ENCODE data around the gene BARX2. TPM values are rescaled to one million over a fixed set of nuclear protein-coding genes. Genes with fewer than 3 reads are reported as not detected.

BARX2 gene
- polyA plus RNA-seq, 12 donors = 0.48 to 7.9 (median 1.3) TPM; not detected in 2

- DNase-seq = no peak
Measured at GRCh38 chr11:129372609-129373488, 2.8 kb upstream of the BARX2 start.

DNA sequence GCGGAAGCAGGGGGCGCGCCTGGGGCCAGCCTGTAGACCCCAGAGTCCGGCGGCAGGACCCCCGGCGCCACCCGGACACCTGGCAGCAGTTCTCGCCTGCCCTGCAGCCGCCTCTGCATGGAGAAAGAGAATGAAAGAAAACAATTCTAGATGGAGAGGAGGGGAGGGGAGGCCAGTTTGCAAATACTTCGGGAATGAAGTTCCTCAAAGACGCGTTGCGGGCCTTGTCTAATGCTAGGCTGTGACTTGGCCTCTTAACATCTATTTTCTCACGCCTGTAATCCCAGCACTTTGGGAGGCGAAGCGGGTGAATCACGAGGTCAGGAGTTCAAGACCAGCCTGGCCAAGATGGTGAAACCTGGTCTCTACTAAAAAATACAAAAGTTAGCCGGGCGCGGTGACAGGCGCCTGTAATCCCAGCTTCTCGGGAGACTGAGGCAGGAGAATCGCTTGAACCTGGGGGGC lies 2.1 kb upstream of the BARX2 start:
- no peak for DNase-seq

GRCh38 chr11:129374081-129374992 lies 1.3 kb upstream of the BARX2 start:
- DNase-seq = no peak

GRCh38 chr11:129374993-129375750 lies 476 bp upstream of the BARX2 start:
- DNase-seq = no peak

- DNase-seq = no peak
Measured at GRCh38 chr11:129376658-129377341, 1.2 kb downstream of the BARX2 start.

- no peak for DNase-seq
Measured at GRCh38 chr11:129377739-129378138, 2.1 kb downstream of the BARX2 start.

- no peak for DNase-seq
Measured at GRCh38 chr11:129380413-129380812, 4.8 kb downstream of the BARX2 start.

DNA sequence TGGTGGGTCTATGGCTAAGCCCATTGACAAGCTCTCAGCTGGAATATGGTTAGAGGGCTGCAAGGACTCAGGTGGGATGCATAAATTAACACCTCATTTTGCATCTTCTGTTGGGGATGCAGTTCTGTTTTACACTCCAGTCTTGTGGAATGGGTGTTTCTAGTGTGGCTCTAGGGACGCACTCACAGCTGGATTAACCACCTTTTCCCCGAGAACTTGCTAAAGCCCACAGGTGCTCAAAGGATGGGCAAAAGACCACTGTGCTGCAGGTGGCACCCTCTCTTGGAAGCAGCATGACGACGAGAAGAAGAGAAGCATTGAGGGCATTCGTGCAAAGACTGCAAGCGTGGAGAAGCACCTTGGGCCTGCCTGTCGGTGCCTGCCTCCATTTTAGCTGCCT lies 6.9 kb downstream of the BARX2 start:
- no peak for DNase-seq

DNA sequence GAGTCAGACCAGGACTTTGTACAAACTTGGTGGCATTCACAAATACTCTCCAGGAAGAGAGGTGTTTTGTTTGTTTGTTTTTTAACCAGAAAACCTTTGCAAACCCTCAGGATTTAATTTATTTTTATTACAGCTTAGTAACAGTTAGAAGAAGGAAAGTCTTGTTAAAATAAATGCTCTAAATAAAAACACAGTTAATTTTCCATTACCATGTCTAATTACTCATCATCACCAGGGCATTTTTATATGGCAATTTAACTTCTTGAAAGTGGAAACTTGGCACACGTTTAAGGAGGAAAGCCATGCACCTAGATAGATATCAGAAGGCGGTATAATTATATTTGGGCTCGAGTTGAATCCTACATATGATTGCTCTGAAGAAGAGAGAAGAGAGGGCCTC lies 7.4 kb downstream of the BARX2 start:
- DNase-seq = no peak

DNA sequence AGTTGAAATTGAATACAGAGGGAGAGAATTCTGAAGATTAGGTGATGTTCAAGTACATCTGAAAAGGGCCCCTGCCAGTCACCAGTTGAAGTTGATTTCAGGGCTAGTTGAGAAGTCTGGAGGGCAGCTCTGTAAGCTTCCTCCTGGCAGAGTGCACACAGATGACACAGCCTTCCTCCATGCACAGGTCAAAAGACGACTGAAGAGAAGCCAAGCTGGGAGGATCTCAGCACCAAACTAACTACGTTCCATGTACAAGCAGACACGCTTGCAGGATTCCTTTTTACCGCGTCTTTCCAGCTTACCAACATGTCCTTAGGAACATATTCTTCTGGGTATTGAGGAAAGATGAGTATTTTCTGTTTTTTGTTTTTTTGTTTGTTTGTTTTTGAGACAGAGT lies 7.9 kb downstream of the BARX2 start:
- DNase-seq = no peak

GRCh38 chr11:129384415-129384814 lies 8.8 kb downstream of the BARX2 start:
- DNase-seq = no peak

DNA sequence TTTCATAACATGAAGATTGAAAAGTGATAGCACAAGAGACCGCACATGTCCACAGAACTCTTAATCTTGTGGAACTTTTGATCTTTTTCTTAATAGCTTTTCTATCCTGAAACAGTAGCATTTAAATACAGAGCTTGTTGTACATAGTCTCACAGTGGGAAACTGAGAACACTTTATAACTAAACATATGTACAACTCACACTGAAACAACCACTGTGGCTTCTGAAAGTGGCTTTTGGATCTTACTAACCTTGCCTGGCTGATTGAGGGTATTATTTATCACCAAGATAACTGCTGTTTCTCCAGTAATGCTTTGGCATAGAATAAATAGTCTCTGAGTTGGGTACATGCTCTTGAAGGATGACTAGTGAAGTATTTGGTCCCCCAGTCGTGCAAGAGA lies 10.2 kb downstream of the BARX2 start:
- no peak for DNase-seq

- no peak for DNase-seq
Measured at GRCh38 chr11:129386795-129387397, 11.2 kb downstream of the BARX2 start.

DNA sequence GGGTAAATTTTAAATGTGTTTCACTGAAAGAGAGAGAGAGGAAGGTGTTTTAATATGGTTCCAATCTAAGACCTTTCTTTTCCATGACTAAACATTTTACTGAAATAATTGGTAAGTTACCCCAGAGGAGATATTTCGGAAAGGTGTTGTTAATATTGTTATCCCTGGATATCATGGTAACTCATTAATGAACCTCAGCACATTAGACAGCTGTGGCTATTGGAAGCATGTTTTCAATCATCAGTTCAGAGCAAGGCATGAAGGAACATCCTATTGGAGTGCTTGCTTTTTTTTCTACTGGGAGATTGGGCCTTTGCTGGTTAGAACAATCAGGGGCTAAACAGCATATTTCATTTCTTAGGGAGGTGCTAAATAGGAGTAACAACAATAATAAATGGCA lies 11.8 kb downstream of the BARX2 start:
- DNase-seq = no peak

GRCh38 chr11:129388824-129389223 lies 13.2 kb downstream of the BARX2 start:
- DNase-seq = no peak

DNA sequence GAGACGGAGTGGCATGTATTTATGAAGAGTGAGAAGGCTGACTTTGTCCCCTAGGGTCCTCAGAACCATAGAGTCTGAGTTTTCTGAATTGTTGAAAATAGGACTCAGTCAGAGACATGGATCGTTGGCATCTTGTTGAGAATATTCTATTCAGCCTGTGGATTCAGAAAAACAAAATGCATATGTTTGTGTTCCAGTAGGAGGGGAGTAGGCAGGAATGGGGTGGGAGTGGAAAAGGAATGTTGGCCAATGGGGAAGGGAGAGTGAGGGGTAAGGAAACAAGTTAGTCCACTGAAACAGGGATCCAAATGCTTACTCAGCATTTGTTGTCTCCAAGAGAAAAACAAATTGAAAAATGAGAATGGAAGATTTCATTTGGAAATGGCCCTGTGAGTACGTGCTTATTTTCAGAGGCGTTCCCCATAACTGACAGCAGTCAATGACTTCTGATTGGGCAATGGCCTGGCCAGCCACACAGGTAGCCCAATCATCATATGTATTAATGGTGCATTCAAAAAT lies 14.7 kb downstream of the BARX2 start:
- no peak for DNase-seq

DNA sequence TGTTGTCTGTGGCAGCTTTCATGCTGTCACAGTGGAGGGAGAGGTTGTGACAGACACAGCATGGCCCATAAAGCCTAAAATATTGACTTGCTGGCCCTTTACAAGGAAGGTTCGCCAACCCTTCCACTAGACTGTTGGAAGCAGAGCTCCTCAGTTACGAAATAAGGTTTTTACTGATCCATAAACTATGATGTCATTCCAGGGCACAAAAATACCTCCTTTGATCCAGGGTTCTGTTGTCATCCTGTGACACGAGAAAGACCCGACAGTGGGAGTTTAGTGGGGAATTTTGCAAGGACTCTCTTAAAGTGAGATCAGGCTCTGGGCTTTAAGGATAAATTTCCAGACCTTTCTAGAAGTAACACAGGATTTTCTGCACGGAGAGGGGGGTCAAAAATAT lies 15.7 kb downstream of the BARX2 start:
- DNase-seq = no peak

DNA sequence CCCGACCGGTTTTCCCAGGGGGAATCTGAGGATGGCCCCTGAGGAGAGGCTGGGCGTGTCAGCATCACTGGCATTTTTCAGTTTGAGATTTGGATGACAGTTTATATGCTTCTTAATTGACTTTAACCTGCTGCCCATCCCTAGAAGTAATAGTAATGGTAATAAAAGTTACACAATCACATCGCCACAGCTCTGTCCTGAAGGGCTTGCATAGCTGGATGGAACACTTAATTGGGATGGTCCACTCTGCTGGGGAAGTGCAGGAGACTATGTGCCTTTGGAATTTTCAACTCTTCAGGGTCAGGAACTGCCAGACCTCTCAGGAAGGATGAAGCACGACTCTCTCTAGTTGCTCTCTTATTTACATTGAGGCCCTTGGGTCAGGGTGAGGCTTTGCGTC lies 16.2 kb downstream of the BARX2 start:
- no peak for DNase-seq

DNA sequence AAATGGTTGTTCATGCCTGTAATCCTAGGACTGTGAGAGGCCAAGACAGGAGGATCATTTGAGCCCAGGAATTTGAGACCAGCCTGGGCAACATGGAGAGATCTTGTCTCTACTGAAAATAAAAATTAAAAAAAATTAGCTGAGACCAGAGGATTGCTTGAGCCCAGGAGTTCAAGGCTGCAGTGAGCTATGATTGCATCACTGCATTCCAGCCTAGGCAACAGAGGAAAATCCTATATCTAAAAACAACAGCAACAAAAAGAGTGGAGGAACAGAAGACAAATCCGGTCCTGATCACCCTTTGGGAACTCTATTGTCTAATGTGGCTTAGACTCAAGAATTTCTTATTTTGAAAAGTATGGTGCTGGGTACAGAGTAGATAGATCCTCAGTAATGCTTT lies 17.3 kb downstream of the BARX2 start:
- DNase-seq = no peak

- no peak for DNase-seq
Measured at GRCh38 chr11:129394709-129395108, 19.1 kb downstream of the BARX2 start.

DNA sequence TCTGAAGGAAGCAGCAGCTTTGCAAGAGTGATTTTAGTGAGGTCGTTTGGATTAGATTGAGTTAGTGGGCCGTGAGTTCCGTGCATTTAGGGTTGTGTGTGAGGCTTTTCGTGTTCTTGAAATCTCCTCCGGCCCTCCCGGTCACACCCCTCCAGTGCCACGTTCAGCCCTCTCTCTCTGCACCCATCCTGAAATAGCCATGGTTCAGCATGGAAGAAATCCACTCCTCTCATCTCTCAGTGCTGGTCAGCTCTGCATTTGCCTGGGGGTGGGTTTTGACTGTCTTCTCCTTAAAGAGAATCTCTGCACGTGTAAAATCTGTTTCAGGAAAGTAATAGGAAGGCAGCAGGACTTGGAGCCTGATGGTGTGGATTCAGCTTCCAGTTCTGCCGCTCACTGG lies 19.8 kb downstream of the BARX2 start:
- no peak for DNase-seq

Data from muscle of arm (tissue), 12 donors.